Measurements from ENCODE around the gene CHRNE.
"Not testable (repeated sequence)": the region's sequence is repeated elsewhere in the genome, so short reads cannot be mapped to it uniquely, and the experiment has no call there.

The CHRNE gene

DNA sequence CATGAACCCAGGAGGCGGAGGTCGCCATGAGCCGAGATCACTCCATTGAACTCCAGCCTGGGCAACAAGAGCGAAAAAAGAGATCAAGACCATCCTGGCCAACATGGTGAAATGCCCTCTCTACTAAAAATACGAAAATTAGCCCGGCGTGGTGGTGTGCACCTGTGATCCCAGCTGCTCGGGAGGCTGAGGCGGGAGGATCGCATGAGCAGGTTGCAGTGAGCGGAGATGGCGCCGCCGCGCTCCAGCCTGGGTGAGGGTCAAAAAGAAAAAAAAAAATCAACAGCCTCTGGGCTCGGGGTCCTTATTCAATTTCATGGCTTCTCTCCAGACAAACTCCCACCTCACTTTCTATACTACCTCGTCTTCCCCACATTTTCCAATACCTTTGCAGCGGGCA, 26.0 kb upstream of the CHRNE start:
- Histone ChIP-seq H3K4me3 (IDR thresholded peaks at IDR 0.05; ENCODE audit: insufficient read depth, low read depth, low read length) (no peak overlapping the region), H3K4me1 (ENCODE audit: low read depth, poor library complexity, severe bottlenecking) (no peaks in the 10 kb centered on the region), H3K4me2 (no peak overlapping the region), H3K79me2 (ENCODE audit: insufficient read depth, low read depth) (no peaks in the 10 kb centered on the region), H4K20me1 (ENCODE audit: insufficient read depth) (no peaks in the 10 kb centered on the region), H3K36me3 (ENCODE audit: insufficient read depth) (no peaks in the 10 kb centered on the region), H2AFZ (ENCODE audit: low read depth) (no peak overlapping the region), H3K27ac (no peak overlapping the region), H3K9ac (no peak overlapping the region), H3K27me3 (ENCODE audit: insufficient read depth, low read depth) (no peaks in the 10 kb centered on the region)
- TF ChIP-seq CTCF (conservative IDR thresholded peaks at IDR 0.05; ENCODE audit: low read depth, low read length) = no peak

DNA sequence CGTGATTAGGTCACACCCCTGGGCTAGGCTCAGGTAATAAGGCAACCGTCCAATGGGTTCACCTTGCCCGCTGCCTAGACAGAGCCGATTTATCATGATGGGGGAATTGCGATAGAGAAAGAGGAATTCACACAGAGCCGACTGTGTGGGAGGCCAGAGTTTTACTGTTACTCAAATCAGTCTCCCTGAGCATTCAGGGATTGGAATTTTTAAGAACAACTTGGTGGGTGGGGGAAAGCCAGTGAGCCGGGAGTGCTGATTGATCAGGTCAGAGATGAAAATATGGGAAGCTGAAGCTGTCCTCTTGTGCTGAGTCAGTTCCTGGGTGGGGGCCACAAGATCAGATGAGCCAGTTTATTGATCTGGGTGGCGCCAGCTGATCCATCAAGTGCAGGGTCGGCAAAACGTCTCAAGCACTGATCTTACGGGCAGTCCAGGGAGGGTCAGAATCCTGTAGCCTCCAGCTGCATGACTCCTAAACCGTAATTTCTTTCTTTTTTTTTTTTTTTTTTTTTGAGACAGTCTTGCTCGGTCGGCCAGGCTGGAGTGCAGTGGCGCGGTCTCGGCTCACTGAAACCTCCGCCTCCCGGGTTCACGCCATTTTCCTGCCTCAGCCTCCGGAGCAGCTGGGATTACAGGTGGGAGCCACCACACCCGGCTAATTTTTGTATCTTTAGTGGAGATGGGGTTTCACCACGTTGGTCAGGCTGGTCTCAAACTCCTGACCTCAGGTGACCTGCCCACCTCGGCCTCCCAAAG, 23.9 kb upstream of the CHRNE start:
- not testable (repeated sequence) for H3K4me2 ChIP-seq; H3K79me2 ChIP-seq (ENCODE audit: insufficient read depth, low read depth); H3K27ac ChIP-seq; H3K9ac ChIP-seq; H3K4me1 ChIP-seq (ENCODE audit: low read depth, poor library complexity, severe bottlenecking); H4K20me1 ChIP-seq (ENCODE audit: insufficient read depth); H2AFZ ChIP-seq (ENCODE audit: low read depth); H3K27me3 ChIP-seq (ENCODE audit: insufficient read depth, low read depth); H3K36me3 ChIP-seq (ENCODE audit: insufficient read depth); H3K4me3 ChIP-seq (IDR thresholded peaks at IDR 0.05; ENCODE audit: insufficient read depth, low read depth, low read length)

DNA sequence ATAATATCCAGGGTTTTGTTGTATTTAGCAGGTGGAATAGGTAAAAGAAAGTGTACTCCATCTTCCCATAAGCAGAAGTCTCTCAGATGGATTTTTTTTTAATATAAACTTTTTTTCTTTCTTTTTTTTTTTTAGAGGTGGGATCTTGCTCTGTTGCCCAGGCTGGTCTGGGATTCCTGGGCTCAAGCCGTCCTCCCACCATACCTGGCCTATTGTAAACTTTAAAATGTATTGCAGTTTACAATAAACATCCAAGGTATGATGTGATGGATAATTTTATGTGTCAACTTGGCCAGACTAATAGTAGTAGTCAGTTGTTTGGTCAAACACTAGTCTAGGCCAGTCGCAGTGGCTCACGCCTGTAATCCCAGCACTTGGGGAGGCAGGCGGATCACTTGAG, 18.4 kb upstream of the CHRNE start:
- Histone ChIP-seq H3K36me3 (ENCODE audit: insufficient read depth) (no peaks in the 10 kb centered on the region), H4K20me1 (ENCODE audit: insufficient read depth) (no peaks in the 10 kb centered on the region), H3K4me2 (no peak overlapping the region), H3K27me3 (ENCODE audit: insufficient read depth, low read depth) (no peaks in the 10 kb centered on the region), H3K4me1 (ENCODE audit: low read depth, poor library complexity, severe bottlenecking) (no peaks in the 10 kb centered on the region), H3K9ac (no peak overlapping the region), H3K27ac (no peak overlapping the region), H3K79me2 (ENCODE audit: insufficient read depth, low read depth) (no peaks in the 10 kb centered on the region), H2AFZ (ENCODE audit: low read depth) (no peak overlapping the region), H3K4me3 (IDR thresholded peaks at IDR 0.05; ENCODE audit: insufficient read depth, low read depth, low read length) (no peak overlapping the region)
- no peak for TF ChIP-seq CTCF (conservative IDR thresholded peaks at IDR 0.05; ENCODE audit: low read depth, low read length)

GRCh38 chr17:4920351-4921048, 17.6 kb upstream of the CHRNE start:
- H3K4me2 ChIP-seq = no peak overlapping the region

More at GRCh38 chr17:4920351-4921048, 17.6 kb upstream of the CHRNE start:
- Histone ChIP-seq H4K20me1 (ENCODE audit: insufficient read depth) (no peaks in the 10 kb centered on the region), H3K36me3 (ENCODE audit: insufficient read depth) (no peaks in the 10 kb centered on the region), H3K4me1 (ENCODE audit: low read depth, poor library complexity, severe bottlenecking) (no peaks in the 10 kb centered on the region), H3K9ac (no peak overlapping the region), H2AFZ (ENCODE audit: low read depth) (no peak overlapping the region), H3K27ac (no peak overlapping the region), H3K4me3 (IDR thresholded peaks at IDR 0.05; ENCODE audit: insufficient read depth, low read depth, low read length) (no peak overlapping the region), H3K27me3 (ENCODE audit: insufficient read depth, low read depth) (no peaks in the 10 kb centered on the region), H3K79me2 (ENCODE audit: insufficient read depth, low read depth) (no peaks in the 10 kb centered on the region)
- no peak for TF ChIP-seq CTCF (conservative IDR thresholded peaks at IDR 0.05; ENCODE audit: low read depth, low read length)
